ENCODE measurements around the gene HES2. TPM values are rescaled to one million over a fixed set of nuclear protein-coding genes. Genes with fewer than 3 reads are reported as not detected.
"Not testable (repeated sequence)": the region's sequence is repeated elsewhere in the genome, so short reads cannot be mapped to it uniquely, and the experiment has no call there.

HES2 gene
- total RNA-seq, 2 donors from 2014 or later: 2.2 to 13.4 TPM

GRCh38 chr1:6437012-6437700 is 17.4 kb upstream of the HES2 start:
- H3K4me3 ChIP-seq; H3K4me1 ChIP-seq (replicated peaks); H3K9me3 ChIP-seq; DNase-seq (ENCODE audit: low spot score); H3K27me3 ChIP-seq (replicated peaks; ENCODE audit: insufficient read depth); H3K27ac ChIP-seq; H3K36me3 ChIP-seq; intact Hi-C loops (cut with DNase I): not testable (repeated sequence)
- TF ChIP-seq CTCF (IDR thresholded peaks at IDR 0.05): peak in 1 of 4 experiments; percentile 24
- 61% methylated on average over 22 of the region's 22 CpGs for WGBS

DNA sequence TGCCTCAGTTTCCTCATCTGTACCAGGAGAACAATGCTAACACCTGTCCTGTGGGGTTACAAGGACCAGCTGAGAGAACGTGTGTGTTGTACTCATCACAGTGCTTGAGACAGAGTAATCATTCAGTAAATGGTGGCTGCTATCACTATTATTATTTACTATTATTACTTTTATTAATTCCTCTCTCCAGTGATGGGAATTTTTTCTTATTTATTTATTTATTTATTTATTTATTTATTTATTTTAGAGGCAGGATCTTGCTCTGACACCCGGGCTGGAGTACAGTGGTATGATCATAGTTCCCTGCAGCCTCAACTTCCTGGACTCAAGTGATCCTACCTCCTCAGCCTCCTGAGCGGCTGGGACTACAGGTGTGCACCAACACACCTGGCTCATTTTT is 16.6 kb upstream of the HES2 start:
- DNase-seq (ENCODE audit: low spot score); H3K27me3 ChIP-seq (replicated peaks; ENCODE audit: insufficient read depth); H3K4me3 ChIP-seq; intact Hi-C loops (cut with DNase I); H3K4me1 ChIP-seq (replicated peaks); H3K36me3 ChIP-seq; H3K27ac ChIP-seq; H3K9me3 ChIP-seq: not testable (repeated sequence)
- WGBS: 83% methylated on average over 3 of the region's 3 CpGs

- no peak overlapping the region for H3K27ac ChIP-seq
- no peak for DNase-seq (ENCODE audit: low spot score)
- H3K4me3 ChIP-seq: no peak overlapping the region
- no peaks in the 10 kb centered on the region for H3K4me1 ChIP-seq (replicated peaks)
- TF ChIP-seq CTCF (IDR thresholded peaks at IDR 0.05) (no peak), POLR2A (IDR thresholded peaks at IDR 0.05) (no peak), POLR2AphosphoS5 (IDR thresholded peaks at IDR 0.05) (no peak)
- 71% methylated on average over 3 of the region's 3 CpGs for WGBS
- H3K27me3 ChIP-seq (replicated peaks; ENCODE audit: insufficient read depth): no peaks in the 10 kb centered on the region
- intact Hi-C loops (cut with DNase I): no loop called here
- H3K9me3 ChIP-seq: no peaks in the 10 kb centered on the region
- H3K36me3 ChIP-seq: no peaks in the 10 kb centered on the region
Observed at GRCh38 chr1:6435547-6435946, 15.8 kb upstream of the HES2 start.

GRCh38 chr1:6435129-6435528 is 15.4 kb upstream of the HES2 start:
- intact Hi-C loops (cut with DNase I): no loop called here
- no peaks in the 10 kb centered on the region for H3K4me1 ChIP-seq (replicated peaks)
- no peaks in the 10 kb centered on the region for H3K27me3 ChIP-seq (replicated peaks; ENCODE audit: insufficient read depth)
- H3K4me3 ChIP-seq: no peak overlapping the region
- no peak for DNase-seq (ENCODE audit: low spot score)
- no peaks in the 10 kb centered on the region for H3K9me3 ChIP-seq
- H3K27ac ChIP-seq: no peak overlapping the region
- no peak for TF ChIP-seq CTCF (IDR thresholded peaks at IDR 0.05)
- no peak for TF ChIP-seq POLR2AphosphoS5 (IDR thresholded peaks at IDR 0.05)
- TF ChIP-seq POLR2A (IDR thresholded peaks at IDR 0.05): no peak
- 89% methylated on average over 15 of the region's 15 CpGs for WGBS
- H3K36me3 ChIP-seq: no peaks in the 10 kb centered on the region

DNA sequence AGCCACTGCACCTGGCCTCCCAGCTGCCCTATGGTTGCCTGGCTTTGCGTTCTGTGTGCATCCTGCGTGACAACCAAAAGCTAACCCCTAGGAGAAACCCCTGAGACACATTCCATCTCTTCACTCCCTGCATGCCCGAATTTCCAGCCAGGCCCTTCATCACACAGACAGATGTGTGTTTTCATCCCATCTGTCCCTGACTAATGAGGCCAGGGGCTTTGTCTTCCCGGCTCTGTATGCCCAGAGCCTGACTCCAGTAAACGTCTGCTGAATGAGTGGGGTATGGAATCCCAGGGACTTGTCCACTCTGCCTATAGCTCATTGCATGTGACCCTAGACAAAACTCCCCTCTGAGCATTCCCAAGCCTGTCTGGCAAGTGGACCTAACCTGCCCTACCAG is 14.5 kb upstream of the HES2 start:
- no peak overlapping the region for H3K4me3 ChIP-seq
- H3K36me3 ChIP-seq: no peaks in the 10 kb centered on the region
- no peak for DNase-seq (ENCODE audit: low spot score)
- no peaks in the 10 kb centered on the region for H3K4me1 ChIP-seq (replicated peaks)
- WGBS: 86% methylated on average over 5 of the region's 5 CpGs
- H3K9me3 ChIP-seq: no peaks in the 10 kb centered on the region
- H3K27me3 ChIP-seq (replicated peaks; ENCODE audit: insufficient read depth): no peaks in the 10 kb centered on the region
- H3K27ac ChIP-seq: no peak overlapping the region
- intact Hi-C loops (cut with DNase I): no loop called here
- no peak for TF ChIP-seq CTCF (IDR thresholded peaks at IDR 0.05)
- TF ChIP-seq POLR2A (IDR thresholded peaks at IDR 0.05): no peak
- no peak for TF ChIP-seq POLR2AphosphoS5 (IDR thresholded peaks at IDR 0.05)

GRCh38 chr1:6431645-6432579 is 12.2 kb upstream of the HES2 start:
- H3K27me3 ChIP-seq (replicated peaks; ENCODE audit: insufficient read depth); H3K4me3 ChIP-seq; DNase-seq (ENCODE audit: low spot score); H3K27ac ChIP-seq; H3K4me1 ChIP-seq (replicated peaks); H3K9me3 ChIP-seq; H3K36me3 ChIP-seq; intact Hi-C loops (cut with DNase I): not testable (repeated sequence)
- WGBS: 87% methylated on average over 10 of the region's 13 CpGs

DNA sequence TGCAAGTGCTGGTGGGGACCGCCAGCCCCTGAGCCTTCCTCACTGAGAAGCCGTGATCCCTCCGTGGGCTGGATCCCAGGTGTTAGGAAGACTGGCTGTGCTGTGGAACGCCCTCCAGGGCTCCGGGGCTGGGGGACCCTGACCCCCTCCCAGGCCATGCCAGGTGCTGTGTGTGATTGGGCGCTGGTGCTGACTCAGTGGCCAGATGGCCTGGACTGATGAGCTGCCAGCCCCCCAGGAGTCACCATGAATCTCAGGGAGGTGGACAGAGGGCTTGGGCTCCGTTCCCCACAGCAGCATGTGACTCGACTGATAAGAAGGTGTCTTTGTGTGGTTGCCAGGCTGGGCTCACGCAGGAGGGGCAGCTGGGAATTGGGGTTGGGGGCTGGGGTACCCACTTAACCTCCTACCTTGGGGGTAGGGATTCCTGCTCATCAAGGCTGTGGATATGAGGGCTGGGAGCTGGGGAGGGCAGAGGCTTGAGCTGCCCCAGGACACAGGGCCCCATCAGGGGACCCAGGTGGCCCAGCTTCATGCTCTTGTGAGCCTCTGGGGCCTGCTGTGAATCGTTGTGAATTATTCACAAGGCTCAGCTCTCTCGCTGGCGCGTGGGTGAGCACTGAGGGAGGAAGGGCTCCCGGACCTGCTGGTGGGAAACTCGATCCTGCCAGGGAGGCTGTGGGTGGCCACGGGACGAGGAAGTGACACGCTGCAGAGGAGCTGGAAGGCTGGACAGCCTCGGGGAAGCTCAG is 10.1 kb upstream of the HES2 start:
- H3K9me3 ChIP-seq; intact Hi-C loops (cut with DNase I); H3K27ac ChIP-seq; H3K36me3 ChIP-seq; H3K27me3 ChIP-seq (replicated peaks; ENCODE audit: insufficient read depth); DNase-seq (ENCODE audit: low spot score); H3K4me3 ChIP-seq; H3K4me1 ChIP-seq (replicated peaks): not testable (repeated sequence)
- WGBS: 45% methylated on average over 18 of the region's 19 CpGs

All from prostate gland (tissue), 2 donors.